ENCODE results near the gene RUBCN. TPM values are rescaled to one million over a fixed set of nuclear protein-coding genes. Genes with fewer than 3 reads are reported as not detected.

The RUBCN gene
- total RNA-seq, 2 experiments from 2014 or later = 45.1 to 56.7 TPM

- Histone ChIP-seq H2AFZ (ENCODE audit: low read length) (no peak overlapping the region), H3K36me3 (ENCODE audit: insufficient read depth, low read length) (peaks cover 75% of the 10 kb centered on the region), H3K4me2 (ENCODE audit: low read length) (peak overlapping the region; percentile 51; the same call in 1 of the 2 replicates), H4K20me1 (ENCODE audit: insufficient read depth, low read length) (no peaks in the 10 kb centered on the region), H3K4me3 (ENCODE audit: low read depth, low read length, poor library complexity, severe bottlenecking) (no peak overlapping the region), H3K4me1 (ENCODE audit: insufficient read depth, low read length, poor library complexity, severe bottlenecking) (peaks cover 23% of the 10 kb centered on the region), H3K9me3 (ENCODE audit: low read length) (no peaks in the 10 kb centered on the region), H3K79me2 (ENCODE audit: insufficient read depth, low read depth, low read length) (no peaks in the 10 kb centered on the region), H3K27ac (ENCODE audit: low read depth, low read length, poor library complexity, severe bottlenecking) (peak overlapping the region; percentile 76), H3K9me2 (ENCODE audit: insufficient read depth, low read length) (no peaks in the 10 kb centered on the region)
- CTCF ChIA-PET (ENCODE audit: unreplicated experiment) = no interaction called here
- POLR2A ChIA-PET = no interaction called here
- intact Hi-C loops (cut with micrococcal nuclease; ENCODE audit: unreplicated experiment) = loop anchor here (2.0 kb wide), 1 partner anchor 59 kb away; no protein-coding TSS in a partner anchor
- DNase-seq (ENCODE audit: low spot score) = no peak
- TF ChIP-seq CTCF (conservative IDR thresholded peaks at IDR 0.05; ENCODE audit: low read length) = no peak
- no peak for TF ChIP-seq EZH2phosphoT487 (IDR thresholded peaks at IDR 0.05; ENCODE audit: borderline replicate concordance, low read depth, low read length)
- BruUV-seq (replicated peaks) = no TSS peak
These were observed 61.2 kb downstream of the RUBCN start for GRCh38 chr3:197675563-197675860.

DNA sequence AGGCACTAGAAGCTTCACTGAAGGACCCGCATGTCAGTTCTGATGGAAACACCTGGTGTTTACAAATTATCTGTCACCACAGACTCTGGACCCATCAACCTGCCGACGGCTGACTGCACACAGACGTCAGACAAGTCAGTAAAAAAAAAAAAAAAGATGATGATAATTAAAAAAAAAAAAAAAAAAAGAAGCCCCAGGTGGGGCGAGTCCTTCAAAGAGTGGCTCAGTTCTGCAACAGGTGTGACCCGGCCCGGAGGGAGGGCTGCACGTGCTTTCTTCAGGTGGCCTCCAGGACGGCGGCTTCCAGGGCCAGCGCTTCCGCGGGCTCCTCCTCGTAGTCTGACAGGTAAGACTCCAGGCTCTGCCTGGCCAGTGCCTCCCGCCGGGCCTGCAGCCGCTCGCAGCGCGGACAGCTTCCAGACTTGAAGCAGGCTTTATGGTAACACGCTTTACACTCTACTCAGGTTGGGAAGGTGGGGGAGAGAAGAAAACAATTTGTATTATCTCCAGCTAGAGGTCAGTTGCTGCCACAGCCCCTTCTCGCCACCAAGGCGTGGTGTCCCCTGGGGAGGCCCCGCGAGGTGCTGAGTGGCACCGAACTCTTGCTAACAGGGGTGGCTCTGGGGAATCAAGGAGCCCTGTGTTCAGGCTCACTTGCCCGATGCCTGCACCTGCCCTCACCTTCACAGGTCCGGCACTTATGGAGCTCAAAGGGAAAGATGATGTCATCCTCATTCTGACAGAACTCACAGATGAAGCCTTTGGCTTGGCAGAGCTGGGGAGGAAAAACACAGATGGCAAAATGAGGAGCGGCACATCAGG, 61.8 kb downstream of the RUBCN start:
- ChIA-PET POLR2A (interaction anchor here (0.6 to 0.7 kb wide), 3 partner anchors 11 to 62 kb away, joined by 3 to 6 read pairs (median 4); partner anchors contain the start of gene RUBCN), CTCF (ENCODE audit: unreplicated experiment) (no interaction called here)
- TF ChIP-seq EZH2phosphoT487 (IDR thresholded peaks at IDR 0.05; ENCODE audit: borderline replicate concordance, low read depth, low read length) (no peak), CTCF (conservative IDR thresholded peaks at IDR 0.05; ENCODE audit: low read length) (no peak)
- intact Hi-C loops (cut with micrococcal nuclease; ENCODE audit: unreplicated experiment) = loop anchor here (2.0 kb wide), 1 partner anchor 60 kb away; no protein-coding TSS in a partner anchor
- H3K9me3 ChIP-seq (ENCODE audit: low read length) = no peaks in the 10 kb centered on the region
- no peaks in the 10 kb centered on the region for H3K79me2 ChIP-seq (ENCODE audit: insufficient read depth, low read depth, low read length)
- H3K27ac ChIP-seq (ENCODE audit: low read depth, low read length, poor library complexity, severe bottlenecking) = peak overlapping the region; percentile 76
- H3K4me3 ChIP-seq (ENCODE audit: low read depth, low read length, poor library complexity, severe bottlenecking) = no peak overlapping the region
- peak overlapping the region; percentile 62; the same call in 1 of the 2 replicates for H3K4me2 ChIP-seq (ENCODE audit: low read length)
- peaks cover 23% of the 10 kb centered on the region for H3K4me1 ChIP-seq (ENCODE audit: insufficient read depth, low read length, poor library complexity, severe bottlenecking)
- no TSS peak for BruUV-seq (replicated peaks)
- H3K9me2 ChIP-seq (ENCODE audit: insufficient read depth, low read length) = no peaks in the 10 kb centered on the region
- peaks cover 71% of the 10 kb centered on the region for H3K36me3 ChIP-seq (ENCODE audit: insufficient read depth, low read length)
- no peaks in the 10 kb centered on the region for H4K20me1 ChIP-seq (ENCODE audit: insufficient read depth, low read length)
- no peak overlapping the region for H2AFZ ChIP-seq (ENCODE audit: low read length)
- peak; percentile 91 for DNase-seq (ENCODE audit: low spot score)

- intact Hi-C loops (cut with micrococcal nuclease; ENCODE audit: unreplicated experiment) = no loop called here
- POLR2A ChIA-PET = interaction anchor here (0.7 to 1.1 kb wide), 3 partner anchors 33 to 87 kb away, joined by 3 to 10 read pairs (median 4); partner anchors contain the start of gene FYTTD1
- H4K20me1 ChIP-seq (ENCODE audit: insufficient read depth, low read length) = no peaks in the 10 kb centered on the region
- CTCF ChIA-PET (ENCODE audit: unreplicated experiment) = no interaction called here
- H2AFZ ChIP-seq (ENCODE audit: low read length) = no peak overlapping the region
- no peak overlapping the region for H3K27ac ChIP-seq (ENCODE audit: low read depth, low read length, poor library complexity, severe bottlenecking)
- DNase-seq (ENCODE audit: low spot score) = no peak
- no peak for TF ChIP-seq EZH2phosphoT487 (IDR thresholded peaks at IDR 0.05; ENCODE audit: borderline replicate concordance, low read depth, low read length)
- TF ChIP-seq CTCF (conservative IDR thresholded peaks at IDR 0.05; ENCODE audit: low read length) = no peak
- no peaks in the 10 kb centered on the region for H3K79me2 ChIP-seq (ENCODE audit: insufficient read depth, low read depth, low read length)
- no peaks in the 10 kb centered on the region for H3K9me3 ChIP-seq (ENCODE audit: low read length)
- H3K9me2 ChIP-seq (ENCODE audit: insufficient read depth, low read length) = no peaks in the 10 kb centered on the region
- H3K4me3 ChIP-seq (ENCODE audit: low read depth, low read length, poor library complexity, severe bottlenecking) = no peak overlapping the region
- H3K36me3 ChIP-seq (ENCODE audit: insufficient read depth, low read length) = peaks cover 64% of the 10 kb centered on the region
- peaks cover 23% of the 10 kb centered on the region for H3K4me1 ChIP-seq (ENCODE audit: insufficient read depth, low read length, poor library complexity, severe bottlenecking)
- peak overlapping the region; percentile 62; the same call in 1 of the 2 replicates for H3K4me2 ChIP-seq (ENCODE audit: low read length)
- BruUV-seq (replicated peaks) = TSS peak; percentile 62
These were observed 63.5 kb downstream of the RUBCN start for GRCh38 chr3:197673170-197673569.
